Raji (cell line): ENCODE results near the gene SLC17A3.

Experiments used
- POLR2A ChIP-seq: IDR thresholded peaks from 2 replicates; pipeline ENCODE4 v1.6.1; 2011; ENCODE audit warnings: low read depth, low read length, control low read depth; ENCODE audit not compliant: insufficient read depth

The SLC17A3 gene

DNA sequence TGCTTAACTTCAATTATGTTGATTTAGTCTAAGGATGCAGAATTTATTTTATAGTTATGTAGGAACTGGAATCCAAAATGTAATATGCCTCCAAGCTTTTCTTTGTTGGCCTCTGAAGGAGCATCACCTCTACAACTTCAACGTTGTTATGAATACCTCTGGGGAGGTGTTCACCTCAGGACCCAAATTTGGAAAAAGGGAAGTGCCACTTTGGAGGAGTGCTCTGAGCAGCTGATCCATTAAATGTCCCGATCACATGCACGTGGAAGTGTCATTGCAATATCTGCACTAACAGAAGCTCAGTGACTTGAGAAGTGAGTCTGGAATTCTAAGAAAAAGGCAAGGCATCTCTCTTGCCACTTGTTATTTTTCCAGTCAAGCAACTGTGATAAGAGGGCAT is 22.2 kb upstream of the SLC17A3 start:
- no peak for TF ChIP-seq POLR2A

DNA sequence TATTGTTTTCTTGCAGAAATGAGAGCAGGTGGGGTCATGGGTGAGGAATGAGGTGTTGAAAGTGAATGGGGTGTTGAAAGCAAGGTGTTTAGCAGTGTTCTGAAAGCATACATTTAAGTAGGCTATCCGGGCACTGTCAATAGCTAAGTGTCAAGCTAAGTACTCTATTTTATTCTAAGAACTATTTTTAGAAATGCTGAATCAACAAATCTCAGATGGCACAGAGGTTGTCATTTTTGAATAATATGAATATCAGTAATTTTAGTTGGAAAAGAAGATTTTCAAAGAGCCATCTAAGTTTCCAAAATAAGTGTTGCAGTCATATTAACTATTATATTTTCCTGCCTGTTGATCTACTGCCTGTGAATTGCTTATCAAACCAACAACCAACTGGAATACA is 21.7 kb upstream of the SLC17A3 start:
- TF ChIP-seq POLR2A = no peak

DNA sequence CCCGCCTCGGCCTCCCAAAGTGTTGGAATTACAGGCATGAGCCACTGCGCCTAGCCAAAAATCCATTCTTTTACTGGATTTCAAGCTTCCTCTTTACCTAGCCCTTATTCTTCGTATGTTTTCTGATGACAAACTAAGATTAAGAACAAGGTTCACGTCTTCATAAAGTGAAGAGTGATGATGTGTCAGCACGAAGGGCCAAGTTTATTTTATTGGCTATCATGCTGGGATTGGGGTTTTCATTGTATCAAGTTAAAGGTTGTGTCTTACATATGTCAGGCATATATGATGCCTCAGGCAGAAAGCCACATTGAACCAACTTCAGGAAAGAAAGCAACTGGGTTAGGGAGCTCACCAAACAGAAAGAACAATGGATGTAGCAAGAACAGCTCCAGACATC is 19.7 kb upstream of the SLC17A3 start:
- TF ChIP-seq POLR2A = no peak

DNA sequence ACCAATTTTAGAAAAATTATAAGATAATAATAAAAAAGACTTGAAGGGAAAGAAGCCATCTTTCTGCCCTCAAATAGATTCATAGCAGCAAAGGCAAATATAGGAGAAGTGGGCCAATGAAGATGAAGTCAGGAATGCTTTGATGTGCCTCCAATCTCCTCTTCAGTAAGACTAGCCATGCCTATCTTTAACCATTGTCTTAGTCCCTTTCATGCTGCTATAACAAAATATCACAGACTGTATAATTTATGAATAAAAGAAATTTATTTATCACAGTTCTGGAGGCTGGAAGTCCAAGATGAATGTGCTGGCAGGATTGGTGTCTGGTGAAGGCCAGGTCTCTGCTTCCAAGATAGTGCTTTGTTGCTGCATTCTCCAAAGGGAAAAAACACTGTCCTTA is 18.8 kb upstream of the SLC17A3 start:
- TF ChIP-seq POLR2A = no peak

DNA sequence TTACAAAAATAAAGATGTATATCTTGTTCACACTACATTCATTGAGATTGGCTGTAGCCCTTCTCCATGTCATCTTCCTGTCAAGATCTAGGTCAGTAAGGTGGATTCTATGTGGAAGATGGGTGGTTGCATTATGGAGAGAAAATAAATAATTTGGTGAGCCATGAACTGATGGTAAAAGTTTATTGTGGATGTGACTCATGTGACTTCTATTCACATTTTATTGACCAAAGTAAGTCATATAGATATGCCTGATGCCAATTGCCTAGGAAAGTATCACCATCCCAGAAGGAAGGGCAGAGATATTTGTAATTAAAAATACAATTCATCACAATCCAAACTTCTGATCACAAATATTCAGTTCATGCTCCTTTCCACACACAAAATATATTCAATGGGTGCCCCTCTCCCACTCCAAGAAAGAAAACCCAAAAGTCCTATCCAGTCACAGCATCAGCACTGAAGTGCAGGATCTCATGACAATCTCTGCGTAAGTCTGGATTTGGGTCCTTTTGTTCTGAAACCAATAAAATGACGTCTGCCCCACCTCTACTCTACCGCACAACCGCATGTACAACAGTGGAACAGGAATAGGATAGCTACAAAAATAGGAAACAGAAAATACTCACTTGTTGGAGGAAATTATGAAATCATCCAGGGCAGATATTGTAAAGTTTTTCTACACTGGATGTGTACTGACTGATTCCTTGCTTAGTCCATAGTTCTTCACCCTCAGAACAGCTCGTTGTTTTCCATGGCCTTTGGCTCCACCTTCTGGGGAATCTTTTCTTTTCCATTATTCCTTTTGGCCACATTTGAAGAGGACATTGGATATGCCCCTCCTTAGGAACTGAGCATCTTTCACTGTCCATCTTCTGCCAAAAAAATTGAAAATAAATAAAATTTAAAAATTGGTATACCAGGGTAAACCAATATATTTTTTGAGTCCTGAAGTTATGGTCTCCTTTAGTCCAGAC is 16.1 kb upstream of the SLC17A3 start:
- no peak for TF ChIP-seq POLR2A

DNA sequence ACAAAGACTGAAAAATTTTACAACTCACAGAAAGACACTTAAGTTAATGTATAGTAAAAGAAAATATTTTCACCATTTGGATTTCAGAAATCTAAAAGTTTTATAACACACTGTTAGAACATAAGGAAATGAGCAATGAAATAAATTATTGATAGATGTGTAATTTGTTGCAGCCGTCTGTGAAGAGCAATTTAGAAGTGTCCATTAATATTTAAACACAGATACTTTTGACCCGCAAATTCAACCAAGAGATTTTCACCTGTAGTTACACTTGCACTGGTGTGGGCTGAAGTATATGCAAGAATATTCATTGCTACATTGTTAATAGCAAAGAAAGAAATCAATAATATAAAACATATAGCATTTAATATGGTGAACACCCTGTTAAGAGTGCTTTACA is 14.6 kb upstream of the SLC17A3 start:
- no peak for TF ChIP-seq POLR2A

DNA sequence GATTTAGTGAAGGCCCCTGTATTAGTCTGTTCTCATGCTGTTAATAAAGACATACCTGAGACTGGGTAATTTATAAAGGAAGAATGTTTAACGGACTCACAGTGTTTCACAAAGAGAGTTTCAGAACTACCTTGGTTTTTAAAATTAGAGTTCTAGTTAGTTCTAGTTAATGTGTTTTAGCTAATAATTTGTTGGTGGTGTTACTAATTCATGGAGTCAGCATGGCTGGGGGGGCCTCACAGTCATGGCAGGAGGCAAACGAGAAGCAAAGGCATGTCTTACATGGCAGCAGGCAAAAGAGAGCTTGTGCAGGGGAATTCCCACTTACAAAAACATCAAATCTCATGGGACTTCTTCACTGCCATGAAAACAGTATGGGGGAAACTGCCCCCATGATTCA is 12.0 kb upstream of the SLC17A3 start:
- TF ChIP-seq POLR2A = no peak

DNA sequence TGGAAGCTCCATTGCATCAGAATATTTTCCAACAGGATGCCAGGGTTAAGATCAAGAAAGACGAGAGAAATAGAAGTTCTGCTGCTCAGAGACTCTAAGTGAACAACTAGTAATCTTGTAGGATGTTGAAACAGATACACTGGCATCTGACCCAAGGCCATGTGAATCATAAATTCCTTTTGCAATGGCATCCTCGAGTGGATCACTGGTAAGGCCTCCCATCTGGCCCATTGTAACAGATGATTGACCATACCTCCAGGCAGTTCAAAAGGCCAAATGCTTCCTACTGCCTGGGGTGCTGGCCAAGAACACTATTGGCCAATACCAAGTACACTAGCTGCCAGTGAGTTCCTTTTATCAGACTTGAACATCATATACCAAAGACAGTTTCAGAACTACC is 9.9 kb upstream of the SLC17A3 start:
- no peak for TF ChIP-seq POLR2A

DNA sequence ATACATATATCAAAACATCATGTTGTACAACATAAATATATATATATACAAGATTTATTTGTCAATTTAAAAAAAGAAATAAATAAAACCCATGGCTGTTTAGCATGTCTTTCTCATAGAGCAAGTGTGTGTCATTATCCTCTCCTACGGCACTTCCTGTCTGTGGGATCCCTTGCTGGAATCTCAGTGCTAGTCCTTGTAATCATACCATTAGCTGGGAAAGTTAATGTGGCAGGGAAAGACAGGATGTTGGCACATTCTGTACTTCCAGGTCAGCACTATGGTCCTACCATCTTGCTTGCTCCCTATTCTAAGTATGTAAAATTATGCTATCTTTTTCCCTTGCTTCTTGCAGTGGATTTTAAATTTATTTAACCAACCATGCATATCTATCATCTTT is 9.5 kb upstream of the SLC17A3 start:
- no peak for TF ChIP-seq POLR2A

DNA sequence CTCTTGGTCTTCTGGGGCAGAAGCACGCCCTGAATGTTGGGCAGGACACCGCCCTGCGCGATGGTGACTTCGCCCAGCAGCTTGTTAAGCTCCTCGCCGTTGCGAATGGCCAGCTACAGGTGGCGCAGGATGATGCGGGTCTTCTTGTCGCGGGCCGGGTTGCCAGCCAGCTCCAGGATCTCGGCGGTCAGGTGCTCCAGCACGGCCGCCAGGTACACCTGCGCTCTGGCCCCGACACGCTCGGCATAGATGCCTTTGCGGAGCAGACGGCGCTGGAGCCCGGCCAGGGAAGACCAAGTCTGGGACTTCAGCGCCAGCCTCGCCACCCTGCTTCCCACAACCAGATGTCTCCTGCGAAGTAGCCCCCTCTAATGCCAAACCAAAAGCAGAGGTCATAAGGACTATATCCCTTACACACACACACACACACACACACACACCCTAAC is 8.0 kb upstream of the SLC17A3 start:
- no peak for TF ChIP-seq POLR2A

DNA sequence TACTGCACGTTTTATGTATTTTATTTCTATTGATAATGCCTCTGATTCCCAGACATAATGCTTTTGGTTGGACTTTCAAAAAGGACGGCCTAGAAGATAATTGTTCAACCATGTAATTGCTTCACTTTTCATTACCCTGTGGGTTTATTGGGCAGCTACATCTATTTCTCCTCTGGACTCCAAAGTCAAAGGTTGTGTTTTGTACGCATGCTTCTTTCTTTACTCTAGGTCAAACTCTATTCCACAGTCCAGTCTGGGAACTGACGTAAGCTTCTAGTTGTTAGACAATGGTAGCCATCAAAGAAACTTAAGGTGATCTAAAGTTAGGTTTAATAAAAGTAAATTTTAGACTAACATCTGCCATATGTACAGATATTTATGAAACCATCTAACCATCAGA is 6.6 kb upstream of the SLC17A3 start:
- no peak for TF ChIP-seq POLR2A

DNA sequence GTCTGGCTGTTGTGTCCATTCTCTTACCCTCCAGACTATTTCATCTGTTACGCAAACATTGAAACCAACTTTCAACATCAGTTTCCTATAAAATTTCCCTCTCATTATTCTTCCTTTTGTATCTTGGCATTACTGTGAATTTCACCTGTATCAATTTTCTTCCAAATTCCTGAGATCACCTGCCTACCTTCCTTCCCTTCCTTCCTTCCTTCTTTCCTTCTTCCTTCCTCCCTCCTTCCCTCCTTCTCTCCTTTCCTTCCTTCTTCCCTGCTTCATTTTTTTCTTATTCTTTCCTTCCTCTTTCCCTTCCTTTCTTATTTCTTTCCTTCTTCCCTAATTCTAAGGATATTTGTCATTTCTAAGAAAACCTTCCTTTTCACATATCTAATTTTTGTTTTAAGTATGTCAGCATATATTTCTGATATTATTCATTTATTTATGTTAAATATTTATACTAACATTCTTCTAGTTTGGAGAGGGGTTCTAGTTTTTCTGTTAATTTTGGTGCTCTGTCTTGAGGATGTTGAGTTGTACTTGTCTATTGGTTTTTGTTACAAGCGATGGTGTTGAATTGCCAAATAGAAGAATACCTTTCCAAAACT is 4.8 kb upstream of the SLC17A3 start:
- TF ChIP-seq POLR2A = no peak

DNA sequence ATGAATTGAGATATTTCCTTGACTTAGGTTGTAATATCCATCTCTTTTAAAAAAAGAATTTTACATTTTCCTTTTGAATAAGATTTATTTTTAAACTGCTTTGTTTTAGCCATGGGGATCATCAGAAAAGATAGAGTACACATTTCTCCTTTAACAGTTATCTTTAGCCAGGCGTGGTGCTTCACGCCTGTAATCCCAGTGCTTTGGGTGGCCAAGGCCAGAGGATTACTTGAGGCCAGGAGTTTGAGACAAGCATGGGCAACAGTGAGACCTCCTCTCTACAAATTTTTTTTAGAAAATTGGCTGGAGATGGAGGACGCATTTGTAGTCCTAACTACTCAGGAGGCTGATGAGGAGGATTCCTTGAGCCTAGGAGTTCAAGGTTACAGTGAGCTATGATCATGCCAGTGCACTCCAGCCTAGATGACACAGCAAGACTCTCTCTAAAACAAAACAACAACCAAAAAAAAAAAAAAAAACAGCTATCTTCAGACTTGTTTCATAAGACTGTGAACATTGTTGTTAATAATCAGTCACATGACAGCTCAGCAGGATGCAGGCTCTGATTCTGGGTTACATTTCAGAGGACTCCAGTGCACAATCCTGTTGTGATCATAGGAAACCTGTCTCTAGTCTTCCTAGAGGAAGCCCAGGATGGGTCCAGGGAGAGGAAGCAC is 2.0 kb upstream of the SLC17A3 start:
- no peak for TF ChIP-seq POLR2A

DNA sequence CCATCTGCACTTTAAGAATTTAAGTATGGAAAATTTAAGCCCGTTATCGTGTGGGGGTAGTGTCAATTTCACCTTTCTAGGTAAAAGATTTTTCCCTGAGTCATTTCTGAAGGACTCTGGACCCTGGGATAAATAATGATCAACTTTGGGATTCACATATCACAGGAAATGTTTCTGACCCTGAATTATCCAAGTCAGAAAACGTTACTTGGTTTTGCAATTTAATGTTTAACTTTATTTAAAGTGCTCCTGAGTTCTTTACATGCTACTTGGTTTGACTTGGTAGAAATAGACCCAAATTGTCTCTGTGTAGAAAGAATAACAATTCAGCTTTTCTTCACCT is 1.5 kb upstream of the SLC17A3 start:
- TF ChIP-seq POLR2A = no peak

DNA sequence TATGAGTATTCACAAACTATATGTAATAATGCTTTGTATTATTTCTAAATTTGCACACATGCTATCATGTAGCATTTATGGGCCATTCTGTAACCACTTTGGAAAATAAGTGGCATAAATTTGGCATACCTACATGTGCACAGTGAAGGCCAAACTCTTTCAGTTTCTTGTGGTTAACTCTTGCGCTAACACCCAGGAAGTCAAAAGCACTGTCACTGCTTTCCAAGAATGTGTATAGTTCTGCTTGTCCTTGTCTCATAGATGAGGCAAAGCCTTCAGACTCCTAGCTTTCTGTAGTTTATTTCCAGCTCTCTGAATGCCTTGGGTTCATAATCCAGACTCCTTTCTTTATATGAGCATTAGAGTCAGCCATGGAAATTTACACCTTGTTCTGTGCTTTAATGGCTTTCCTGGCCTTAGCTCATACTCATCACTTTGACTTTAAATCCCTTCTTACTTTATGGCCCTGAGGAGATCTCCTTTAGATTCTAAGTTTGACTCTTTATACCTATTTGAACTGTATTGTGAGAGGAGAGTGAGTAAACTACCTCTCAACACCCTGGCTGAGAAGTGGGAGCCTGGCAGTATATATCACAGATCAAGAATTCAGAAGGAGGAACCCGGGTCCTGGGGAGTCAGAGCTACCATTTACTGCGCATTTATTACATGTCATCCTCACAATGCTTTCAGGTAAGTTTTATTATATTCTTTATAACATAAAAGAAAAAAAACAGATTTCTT is 949 bp upstream of the SLC17A3 start:
- TF ChIP-seq POLR2A = no peak
